ENCODE measurements around the gene UIMC1.
"Not testable (repeated sequence)": the region's sequence is repeated elsewhere in the genome, so short reads cannot be mapped to it uniquely, and the experiment has no call there.

The UIMC1 gene

GRCh38 chr5:177006265-177006972 is at the start of gene UIMC1:
TSS of gene UIMC1 (minus strand) at chr5:177006779. CDS start at chr5:176982615, 24,164 bp downstream.
- peak; percentile 73 to 92 (median 86) for DNase-seq (ENCODE audit: low read depth in 3 of 3, low spot score in 1 of 3)

- no peak for DNase-seq (ENCODE audit: low read depth in 3 of 3, low spot score in 1 of 3)
These were observed 42.7 kb upstream of the UIMC1 start for GRCh38 chr5:177049285-177049684.

- DNase-seq (ENCODE audit: low read depth in 3 of 3, low spot score in 1 of 3), result not testable (repeated sequence)
These were observed 42.0 kb upstream of the UIMC1 start for GRCh38 chr5:177048531-177048930.

DNA sequence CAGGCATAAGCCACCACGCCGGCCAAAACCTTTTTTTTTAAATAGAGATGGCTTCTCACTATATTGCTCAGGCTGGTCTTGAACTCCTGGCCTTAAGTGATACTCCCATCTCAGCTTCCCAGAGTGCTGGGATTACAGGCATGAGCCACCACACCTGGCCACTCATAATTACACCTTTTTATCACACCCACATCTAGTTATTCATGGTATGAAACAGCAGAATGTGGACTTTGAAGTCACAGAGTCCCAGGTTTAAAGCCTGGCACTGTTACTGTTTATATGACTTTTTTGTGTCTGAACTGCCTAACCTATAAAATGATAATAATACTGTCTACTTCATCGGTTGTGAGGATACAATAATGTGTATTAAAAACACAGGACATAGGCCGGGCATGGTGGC is 39.1 kb upstream of the UIMC1 start:
- no peak for DNase-seq (ENCODE audit: low read depth in 3 of 3, low spot score in 1 of 3)

DNA sequence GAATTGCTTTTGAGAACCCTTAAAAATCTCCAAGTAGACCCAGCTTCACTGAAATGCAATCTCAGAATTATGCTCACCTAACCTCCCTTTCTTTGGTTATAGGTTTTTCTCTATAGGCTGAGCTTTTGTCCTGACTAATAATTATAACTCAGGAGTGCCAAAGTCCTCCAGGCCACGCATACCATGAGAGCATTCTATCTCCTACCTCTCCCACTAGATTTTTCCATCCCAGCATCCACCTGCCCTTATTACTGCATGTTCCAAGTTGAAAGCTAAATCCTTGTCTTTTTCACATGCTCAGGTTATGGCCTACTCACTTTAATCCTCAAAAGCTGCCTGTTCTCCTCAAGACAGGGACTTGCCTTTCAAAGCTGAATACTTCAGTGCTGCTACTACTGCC is 38.1 kb upstream of the UIMC1 start:
- DNase-seq (ENCODE audit: low read depth in 3 of 3, low spot score in 1 of 3), result no peak

DNA sequence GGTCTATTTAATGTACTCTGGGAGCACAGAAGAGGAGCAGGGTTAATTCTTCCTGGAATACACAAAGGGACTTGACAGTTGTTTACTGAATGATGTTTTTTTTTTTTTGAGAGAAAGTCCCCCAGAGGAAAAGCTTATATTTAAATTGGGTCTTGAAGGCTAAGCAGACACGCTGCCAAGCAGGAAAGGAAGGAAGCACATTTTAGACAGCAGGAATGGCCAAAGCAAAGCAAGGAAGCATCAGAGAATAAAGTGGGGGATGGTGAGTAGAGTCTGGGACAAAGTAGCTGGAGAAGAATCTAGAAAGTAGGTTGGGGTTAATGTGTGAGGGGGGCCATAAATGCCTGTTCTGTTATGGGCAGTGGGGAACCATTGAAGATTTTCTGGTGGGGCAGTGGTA is 37.4 kb upstream of the UIMC1 start:
- DNase-seq (ENCODE audit: low read depth in 3 of 3, low spot score in 1 of 3), result no peak

GRCh38 chr5:177043114-177043513 is 36.5 kb upstream of the UIMC1 start:
- no peak for DNase-seq (ENCODE audit: low read depth in 3 of 3, low spot score in 1 of 3)

DNA sequence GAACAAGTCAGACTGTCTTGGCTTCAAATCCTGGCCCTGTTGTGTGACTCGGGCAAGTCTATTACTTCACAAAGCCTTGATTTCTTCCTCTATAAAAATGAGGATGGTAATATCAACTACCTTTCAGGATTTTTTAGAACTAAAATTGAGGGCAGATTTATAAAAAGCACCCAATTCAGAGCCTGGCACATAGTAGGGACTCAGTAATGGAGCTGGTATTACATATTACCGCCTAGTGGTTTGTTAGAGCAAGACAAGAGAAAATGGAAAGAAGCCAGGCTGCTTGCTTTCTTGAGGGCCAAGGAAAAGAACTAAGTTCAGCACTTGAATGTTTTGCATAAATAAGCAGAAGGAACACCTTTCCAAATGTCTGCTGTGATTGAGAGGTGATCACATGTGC is 35.4 kb upstream of the UIMC1 start:
- DNase-seq (ENCODE audit: low read depth in 3 of 3, low spot score in 1 of 3), result no peak

DNA sequence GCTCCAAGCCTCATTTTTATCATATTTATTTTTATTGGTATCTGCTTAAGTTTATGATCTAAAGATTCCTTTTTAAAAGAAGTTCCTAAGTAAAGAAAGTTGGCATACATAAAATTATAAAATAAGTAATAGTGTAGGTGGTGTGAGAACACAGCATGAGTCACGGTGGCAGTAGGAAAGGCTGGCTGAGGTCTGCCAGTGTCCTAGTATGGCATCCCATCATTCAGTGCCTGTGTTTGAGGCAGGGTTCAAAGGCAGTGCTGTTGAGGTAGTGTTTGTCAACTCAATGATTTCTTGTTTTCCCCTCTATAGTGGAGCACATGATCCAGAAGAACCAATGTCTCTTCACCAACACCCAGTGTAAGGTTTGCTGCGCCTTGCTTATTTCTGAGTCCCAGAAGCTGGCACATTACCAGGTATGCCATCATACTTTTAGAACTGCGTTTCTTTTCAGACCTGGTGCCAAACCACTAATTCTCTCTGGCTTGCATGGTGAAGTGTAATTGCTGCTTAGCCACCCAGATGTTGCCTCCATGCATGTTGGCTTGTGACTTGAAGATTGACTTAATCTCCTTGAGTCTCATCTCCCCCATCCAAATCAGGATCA is 34.3 kb upstream of the UIMC1 start:
- no peak for DNase-seq (ENCODE audit: low read depth in 3 of 3, low spot score in 1 of 3)

DNA sequence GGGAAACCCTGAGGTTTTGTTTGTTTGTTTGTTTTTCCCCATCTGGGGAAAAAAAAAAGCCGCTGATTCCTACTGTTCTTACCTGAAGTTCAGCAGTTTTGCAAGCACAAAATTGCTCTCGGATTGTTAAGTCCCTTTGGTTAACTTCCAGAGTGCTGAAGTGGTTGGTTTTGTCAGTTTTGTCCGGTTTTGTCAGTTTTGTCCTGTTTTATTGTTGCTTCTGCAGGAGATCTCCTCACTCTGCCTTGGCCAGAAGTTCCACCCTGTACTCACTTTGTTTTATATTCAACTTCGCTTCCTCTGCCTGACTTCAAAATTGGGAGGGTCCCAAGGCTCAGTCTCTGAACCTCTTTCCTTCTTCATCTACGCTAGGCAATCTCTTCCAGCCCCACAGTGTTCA is 30.3 kb upstream of the UIMC1 start:
- no peak for DNase-seq (ENCODE audit: low read depth in 3 of 3, low spot score in 1 of 3)

- no peak for DNase-seq (ENCODE audit: low read depth in 3 of 3, low spot score in 1 of 3)
These were observed 29.9 kb upstream of the UIMC1 start for GRCh38 chr5:177036443-177036842.

DNA sequence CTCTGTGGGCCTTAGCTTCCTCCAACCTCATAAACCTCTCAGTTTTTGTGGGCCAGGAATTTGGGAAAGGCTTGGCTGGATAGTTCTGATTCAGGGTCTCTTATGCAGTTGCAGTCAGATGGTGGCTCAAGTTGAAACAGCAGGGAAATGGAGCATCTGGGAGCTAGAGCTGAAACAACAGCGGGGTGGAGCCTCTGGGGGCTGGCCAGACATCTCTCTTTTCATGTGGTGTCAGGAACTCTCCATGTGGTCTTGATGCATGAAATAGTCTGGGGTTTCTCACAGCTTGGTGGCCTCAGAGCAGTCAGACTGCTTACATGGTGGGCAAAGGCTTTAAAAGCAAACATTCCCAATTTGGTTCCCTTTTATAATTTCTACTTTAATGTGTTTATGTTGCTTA is 29.4 kb upstream of the UIMC1 start:
- no peak for DNase-seq (ENCODE audit: low read depth in 3 of 3, low spot score in 1 of 3)

DNA sequence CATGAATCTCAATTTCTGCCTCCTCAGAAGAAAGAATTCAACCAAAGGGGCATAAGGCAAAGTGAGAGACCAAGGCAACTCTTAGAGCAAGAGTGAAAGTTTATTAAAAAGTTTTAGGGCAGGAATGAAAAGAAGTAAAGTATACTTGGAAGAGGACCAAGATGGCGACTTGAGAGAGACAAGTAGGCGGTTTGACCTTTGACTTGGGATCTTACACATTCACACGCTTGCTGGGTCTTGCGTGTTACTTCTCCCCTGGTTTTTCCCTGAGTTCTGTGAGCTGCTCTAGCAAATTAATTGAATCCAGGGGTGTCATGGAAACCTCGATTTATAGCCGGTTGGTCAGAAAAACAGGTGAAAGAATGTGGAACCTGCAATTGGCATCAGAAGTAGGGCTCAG is 22.9 kb upstream of the UIMC1 start:
- DNase-seq (ENCODE audit: low read depth in 3 of 3, low spot score in 1 of 3), result no peak

DNA sequence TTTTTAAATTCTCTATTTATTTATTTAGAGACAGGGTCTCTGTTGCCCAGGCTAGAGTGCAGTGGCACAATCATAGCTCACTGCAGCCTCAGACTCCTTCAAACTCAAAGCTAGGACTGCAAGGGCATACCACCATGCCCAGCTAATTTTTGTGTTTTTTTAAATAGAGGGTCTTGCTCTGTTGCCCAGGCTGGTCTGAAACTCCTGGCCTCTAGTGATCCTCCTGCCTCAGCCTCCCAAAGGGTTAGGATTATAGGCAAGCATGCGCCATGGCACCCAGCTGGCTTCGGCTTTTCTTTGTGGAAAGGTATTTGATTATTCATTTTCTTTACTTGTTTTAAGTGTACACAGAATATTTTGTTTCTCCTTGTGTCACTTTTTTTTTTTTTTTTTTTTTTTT is 21.1 kb upstream of the UIMC1 start:
- no peak for DNase-seq (ENCODE audit: low read depth in 3 of 3, low spot score in 1 of 3)

- DNase-seq (ENCODE audit: low read depth in 3 of 3, low spot score in 1 of 3), result no peak
These were observed 18.6 kb upstream of the UIMC1 start for GRCh38 chr5:177025101-177025601.

GRCh38 chr5:177024559-177024958 is 18.0 kb upstream of the UIMC1 start:
- DNase-seq (ENCODE audit: low read depth in 3 of 3, low spot score in 1 of 3), result no peak

- no peak for DNase-seq (ENCODE audit: low read depth in 3 of 3, low spot score in 1 of 3)
These were observed 16.7 kb upstream of the UIMC1 start for GRCh38 chr5:177023303-177023664.

DNA sequence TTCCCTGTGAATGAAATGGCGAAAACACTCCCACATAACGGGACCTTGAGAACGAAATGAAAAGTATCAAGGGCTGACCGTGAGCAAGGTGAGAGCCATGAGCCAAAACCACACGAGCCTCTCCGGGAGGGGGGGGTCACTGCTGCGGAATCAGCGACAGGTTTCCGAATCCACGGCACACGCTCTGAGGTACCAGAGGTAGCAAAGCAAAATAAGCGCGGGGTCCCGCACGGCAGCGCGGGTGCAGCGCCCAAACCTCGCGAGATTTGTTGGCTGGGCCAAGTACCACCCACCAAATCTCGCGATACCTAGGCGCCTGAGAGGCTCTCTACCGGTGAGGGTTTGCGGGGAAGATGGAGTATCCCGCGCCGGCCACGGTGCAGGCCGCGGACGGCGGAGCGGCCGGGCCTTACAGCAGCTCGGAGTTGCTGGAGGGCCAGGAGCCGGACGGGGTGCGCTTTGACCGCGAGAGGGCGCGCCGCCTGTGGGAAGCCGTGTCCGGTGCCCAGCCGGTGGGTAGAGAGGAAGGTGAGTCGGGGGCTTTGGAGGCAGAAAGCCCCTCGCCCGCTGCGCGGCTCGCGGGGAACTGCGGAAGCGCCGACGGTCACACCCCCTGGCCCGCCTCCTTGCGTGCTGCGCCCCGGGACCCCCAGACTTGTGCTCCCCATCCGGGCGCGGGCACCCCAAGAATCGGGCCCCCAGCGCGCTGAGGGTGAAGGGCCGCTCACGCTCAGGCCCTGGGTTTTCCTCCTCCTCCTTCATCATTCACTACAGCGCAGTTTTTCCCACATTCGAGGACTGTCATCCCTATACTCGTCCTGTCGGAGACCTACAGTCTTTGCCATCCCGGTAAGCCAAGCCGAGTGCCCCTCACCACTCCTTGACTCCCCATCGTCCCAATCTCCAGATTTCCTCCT is 16.1 kb upstream of the UIMC1 start, which contains the start of gene ZNF346:
Gene ZNF346 (plus strand): TSS at position 311 of the 917 bp plus-strand sequence. CDS start 43 bp downstream, at position 354.
- DNase-seq (ENCODE audit: low read depth in 3 of 3, low spot score in 1 of 3), result peak; percentile 84 to 86 (median 85)

- no peak for DNase-seq (ENCODE audit: low read depth in 3 of 3, low spot score in 1 of 3)
These were observed 13.5 kb upstream of the UIMC1 start for GRCh38 chr5:177020033-177020432.

DNA sequence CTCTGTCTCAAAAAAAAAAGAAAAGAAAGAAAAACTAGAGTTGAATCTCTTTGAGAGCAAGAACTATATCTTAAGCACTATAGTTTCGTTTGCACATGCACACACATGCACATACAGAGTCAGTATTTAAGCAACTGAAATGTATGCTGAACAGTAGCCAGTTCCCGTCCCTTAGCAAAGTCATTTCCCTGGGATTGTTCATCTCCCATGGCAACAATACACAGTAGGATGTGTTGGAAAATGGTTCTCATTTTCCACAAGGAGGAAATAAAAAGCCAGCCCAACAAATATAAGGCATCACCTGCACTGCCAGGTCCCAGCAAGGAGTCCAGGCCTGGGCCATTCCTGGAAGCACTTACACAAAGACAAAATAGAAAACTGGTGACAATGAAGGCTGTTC is 11.8 kb upstream of the UIMC1 start:
- DNase-seq (ENCODE audit: low read depth in 3 of 3, low spot score in 1 of 3), result no peak

- DNase-seq (ENCODE audit: low read depth in 3 of 3, low spot score in 1 of 3), result no peak
These were observed 8.6 kb upstream of the UIMC1 start for GRCh38 chr5:177015156-177015555.

GRCh38 chr5:177010153-177010552 is 3.6 kb upstream of the UIMC1 start:
- no peak for DNase-seq (ENCODE audit: low read depth in 3 of 3, low spot score in 1 of 3)

Measured in stimulated activated CD4-positive, alpha-beta T cell treated with anti-CD3 and anti-CD28 coated beads, TNF-alpha, amount 100 ng/mL, for 1 hour (primary cell).